Activated T-cell treated with anti-CD3 and anti-CD28 coated beads, Interleukin-2, amount 50 U/mL, for 4 hours (primary cell): Measurements from ENCODE around the gene RIMOC1. TPM values are rescaled to one million over a fixed set of nuclear protein-coding genes. Genes with fewer than 3 reads are reported as not detected.
"Not testable (repeated sequence)": the region's sequence is repeated elsewhere in the genome, so short reads cannot be mapped to it uniquely, and the experiment has no call there.

Experiments
- ATAC-seq, 2 donors: fragments of 200-7000 bp; cut with Tn5 transposase; one replicate each; pipeline ENCODE4 v1.10.0; 2021
- DNase-seq: peaks from one replicate; pipeline ENCODE4 v3.0.0-alpha.2; 2020
- H3K27me3 Mint-ChIP-seq: one replicate; pipeline ENCODE4 v1.8.0; 2021; ENCODE audit warnings: low read depth, mixed read lengths
- H3K36me3 Mint-ChIP-seq: one replicate; pipeline ENCODE4 v1.8.0; 2022; ENCODE audit warnings: mixed read lengths; ENCODE audit not compliant: insufficient read depth
- H3K4me1 Mint-ChIP-seq: one replicate; pipeline ENCODE4 v1.8.0; 2021; ENCODE audit warnings: low read depth, mixed read lengths
- H3K4me3 Mint-ChIP-seq: one replicate; pipeline ENCODE4 v1.8.0; 2021; ENCODE audit warnings: mild to moderate bottlenecking, moderate library complexity, mixed read lengths
- H3K9me3 Mint-ChIP-seq: one replicate; pipeline ENCODE4 v1.8.0; 2021; ENCODE audit warnings: mixed read lengths
- total RNA-seq, 3 donors: library from RNA; stranded (reverse); gene quantifications; one replicate each; pipeline ENCODE4 v1.2.1, GENCODE V29; 2021

The RIMOC1 gene
- total RNA-seq, 3 donors from 2014 or later, result 30.0 to 32.9 (median 32.7) TPM

DNA sequence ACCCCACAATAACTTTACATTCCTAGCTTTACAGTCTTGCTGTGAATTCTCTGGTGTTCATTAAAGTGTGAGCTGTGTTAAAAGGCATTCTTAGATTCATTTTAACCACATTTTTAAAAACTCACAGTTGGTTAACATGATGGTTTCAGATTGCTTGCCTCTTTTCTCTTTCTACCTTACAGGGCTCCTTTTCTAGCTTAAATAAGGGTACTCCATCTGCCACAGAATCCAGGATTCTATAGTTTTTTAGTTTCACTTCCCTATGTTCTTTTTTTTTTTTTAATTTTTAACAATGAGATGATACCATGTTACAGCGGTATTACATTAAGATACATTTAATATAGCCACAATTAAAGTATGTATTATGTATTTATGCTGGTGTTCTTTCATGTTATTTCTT lies 17.0 kb downstream of the RIMOC1 start:
- Mint-ChIP-seq H3K4me3 (no peak overlapping the region), H3K4me1 (peaks cover 12% of the 10 kb centered on the region), H3K27me3 (no peaks in the 10 kb centered on the region), H3K9me3 (no peaks in the 10 kb centered on the region), H3K36me3 (peaks cover 34% of the 10 kb centered on the region)
- DNase-seq, result no peak
- ATAC-seq, result no peak

- no peaks in the 10 kb centered on the region for H3K9me3 Mint-ChIP-seq
- no peak for ATAC-seq
Observed at GRCh38 chr5:41921874-41922273, 17.7 kb downstream of the RIMOC1 start.

DNA sequence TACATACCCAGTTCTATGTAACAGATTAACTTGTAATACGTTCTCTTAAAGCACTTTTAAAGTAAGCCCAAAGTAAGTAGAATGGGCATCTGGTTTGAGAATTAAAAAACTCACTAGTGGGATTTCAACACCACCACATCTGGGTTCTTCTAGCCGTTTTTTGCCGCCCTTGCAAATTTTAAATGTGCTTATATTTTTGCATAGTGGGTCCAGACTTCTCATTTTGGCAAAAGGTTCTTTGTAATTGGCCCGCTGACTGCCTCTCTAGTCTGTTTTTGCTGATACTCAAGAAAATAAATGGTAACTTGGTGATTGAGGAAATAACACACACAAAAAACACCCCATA lies 20.4 kb downstream of the RIMOC1 start:
- Mint-ChIP-seq H3K36me3 (peaks cover 17% of the 10 kb centered on the region), H3K4me1 (peaks cover 19% of the 10 kb centered on the region), H3K27me3 (no peaks in the 10 kb centered on the region), H3K9me3 (no peaks in the 10 kb centered on the region), H3K4me3 (peak overlapping the region; percentile 93)
- no peak for ATAC-seq
- DNase-seq, result no peak

More at GRCh38 chr5:41921874-41922273, 17.7 kb downstream of the RIMOC1 start:
- Mint-ChIP-seq H3K36me3 (peaks cover 33% of the 10 kb centered on the region), H3K4me3 (no peak overlapping the region), H3K4me1 (peaks cover 16% of the 10 kb centered on the region), H3K27me3 (no peaks in the 10 kb centered on the region)
- no peak for DNase-seq

DNA sequence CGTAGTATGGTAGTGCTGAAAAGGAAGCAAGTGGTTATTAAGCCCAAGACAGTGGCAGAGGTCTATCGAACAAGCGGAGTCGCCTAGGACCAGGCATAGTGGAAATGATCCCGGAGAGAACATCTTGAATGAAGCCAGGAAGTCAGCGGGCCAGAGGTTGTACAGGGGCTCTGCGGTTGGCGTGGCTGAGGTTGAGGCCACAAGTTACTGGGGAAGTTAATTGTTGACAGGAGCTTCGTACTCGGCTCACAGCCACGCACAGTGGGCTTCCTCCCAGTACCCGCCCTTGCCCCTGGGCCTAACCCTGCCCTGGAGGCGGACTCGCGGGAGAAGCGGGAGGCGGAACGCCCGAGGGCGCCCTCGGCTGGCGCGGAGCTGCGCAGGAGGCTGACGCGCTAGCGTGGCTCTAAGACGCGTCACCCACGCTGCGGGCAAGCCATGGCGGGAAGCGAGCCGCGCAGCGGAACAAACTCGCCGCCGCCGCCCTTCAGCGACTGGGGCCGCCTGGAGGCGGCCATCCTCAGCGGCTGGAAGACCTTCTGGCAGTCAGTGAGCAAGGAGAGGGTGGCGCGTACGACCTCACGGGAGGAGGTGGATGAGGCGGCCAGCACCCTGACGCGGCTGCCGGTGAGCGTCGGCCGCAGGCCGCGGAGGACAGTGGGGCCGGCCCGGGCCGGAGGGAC lies 20.9 kb downstream of the RIMOC1 start, which contains the start of gene FBXO4:
Gene FBXO4 (plus strand): TSS at position 410 of the 683 bp plus-strand sequence. CDS start 29 bp downstream, at position 439.
- Mint-ChIP-seq H3K4me3 (peak within 1 kb of the TSS; percentile 93), H3K4me1 (peaks cover 19% of the 10 kb centered on the region), H3K36me3 (peaks cover 13% of the 10 kb centered on the region), H3K9me3 (no peaks in the 10 kb centered on the region), H3K27me3 (no peaks in the 10 kb centered on the region)
- DNase-seq (peak; percentile 83), ATAC-seq (peak; percentile 99 to 100)

- H3K4me1 Mint-ChIP-seq, result peaks cover 19% of the 10 kb centered on the region
- ATAC-seq, result peak in 1 of 2 donors; percentile 37
- H3K9me3 Mint-ChIP-seq, result no peaks in the 10 kb centered on the region
- peaks cover 11% of the 10 kb centered on the region for H3K36me3 Mint-ChIP-seq
- no peaks in the 10 kb centered on the region for H3K27me3 Mint-ChIP-seq
- no peak for DNase-seq
- peak overlapping the region; percentile 93 for H3K4me3 Mint-ChIP-seq
Observed at GRCh38 chr5:41925555-41925951, 21.4 kb downstream of the RIMOC1 start.

GRCh38 chr5:41927604-41928003 lies 23.5 kb downstream of the RIMOC1 start:
- H3K4me1 Mint-ChIP-seq, result peaks cover 19% of the 10 kb centered on the region
- DNase-seq (no peak), ATAC-seq (no peak)
- H3K27me3 Mint-ChIP-seq, result no peaks in the 10 kb centered on the region
- H3K36me3 Mint-ChIP-seq, result peaks cover 18% of the 10 kb centered on the region
- no peak overlapping the region for H3K4me3 Mint-ChIP-seq
- H3K9me3 Mint-ChIP-seq, result no peaks in the 10 kb centered on the region

- H3K27me3 Mint-ChIP-seq, result no peaks in the 10 kb centered on the region
- no peak overlapping the region for H3K4me3 Mint-ChIP-seq
- no peak for ATAC-seq
- no peaks in the 10 kb centered on the region for H3K9me3 Mint-ChIP-seq
- DNase-seq, result no peak
- peaks cover 19% of the 10 kb centered on the region for H3K4me1 Mint-ChIP-seq
- H3K36me3 Mint-ChIP-seq, result peaks cover 23% of the 10 kb centered on the region
Observed at GRCh38 chr5:41929035-41929434, 24.9 kb downstream of the RIMOC1 start.

DNA sequence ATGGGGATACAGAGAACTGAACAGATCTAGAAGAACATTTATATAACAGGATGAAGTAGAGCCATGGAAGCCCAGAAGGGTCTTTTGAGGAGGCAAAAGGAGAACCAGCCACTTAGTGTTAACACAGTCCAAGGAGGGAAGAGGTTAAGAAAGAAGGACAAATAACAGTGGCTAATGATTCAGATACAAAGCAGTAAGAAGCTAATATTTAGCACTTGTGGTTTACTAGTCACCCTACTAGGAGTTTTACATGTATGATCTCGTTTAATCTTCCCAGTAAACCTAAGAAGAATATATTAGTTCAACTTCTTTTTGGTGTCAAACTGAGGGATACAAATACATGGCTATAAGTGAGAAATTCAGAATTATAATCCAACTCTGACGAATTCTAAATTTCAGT lies 28.6 kb downstream of the RIMOC1 start:
- no peak for ATAC-seq
- no peaks in the 10 kb centered on the region for H3K9me3 Mint-ChIP-seq
- no peak for DNase-seq
- H3K4me3 Mint-ChIP-seq, result no peak overlapping the region
- H3K4me1 Mint-ChIP-seq, result no peaks in the 10 kb centered on the region
- peaks cover 37% of the 10 kb centered on the region for H3K36me3 Mint-ChIP-seq
- H3K27me3 Mint-ChIP-seq, result no peaks in the 10 kb centered on the region

DNA sequence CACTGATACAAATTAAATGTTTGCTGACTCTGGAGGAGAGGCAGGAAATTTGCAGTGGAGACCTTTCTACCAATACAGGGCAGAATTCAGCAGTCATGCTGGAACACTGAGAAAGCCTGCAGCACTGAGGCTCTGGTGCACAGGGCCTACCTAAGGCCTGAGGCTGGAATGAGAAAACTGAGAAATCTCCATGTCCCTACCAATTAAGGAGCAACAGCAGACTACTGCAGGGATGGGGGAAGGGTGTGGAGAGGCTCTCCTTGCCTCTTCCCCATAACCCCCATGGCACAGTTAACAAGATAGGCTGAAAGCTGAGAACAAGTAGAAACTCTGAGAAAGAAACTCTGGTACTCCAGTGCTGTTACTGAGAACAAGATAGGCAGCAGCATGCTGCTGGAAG lies 31.4 kb downstream of the RIMOC1 start:
- H3K9me3 Mint-ChIP-seq, result no peaks in the 10 kb centered on the region
- no peaks in the 10 kb centered on the region for H3K4me1 Mint-ChIP-seq
- DNase-seq, result no peak
- no peaks in the 10 kb centered on the region for H3K27me3 Mint-ChIP-seq
- no peak for ATAC-seq
- H3K4me3 Mint-ChIP-seq, result no peak overlapping the region
- H3K36me3 Mint-ChIP-seq, result peaks cover 38% of the 10 kb centered on the region

DNA sequence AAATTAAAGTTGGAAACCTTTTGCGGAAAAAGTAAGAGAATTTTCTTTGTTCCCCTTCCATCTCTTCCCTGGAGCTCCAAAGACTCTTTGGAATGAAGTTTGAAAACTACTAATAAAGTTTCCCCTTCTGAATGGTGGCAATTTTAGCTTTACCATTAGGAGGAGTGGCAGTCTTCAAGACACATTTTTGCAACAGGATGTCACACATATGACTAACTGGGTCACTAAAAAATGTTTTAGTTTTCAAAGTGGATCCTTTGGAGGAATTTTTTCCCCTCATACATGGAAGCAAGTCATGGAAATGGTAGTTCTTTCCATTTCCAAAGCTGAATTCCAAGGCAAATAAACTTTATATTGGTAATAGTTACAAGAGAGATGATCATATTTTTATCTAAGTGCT lies 36.5 kb downstream of the RIMOC1 start:
- H3K27me3 Mint-ChIP-seq, result no peaks in the 10 kb centered on the region
- H3K9me3 Mint-ChIP-seq, result no peaks in the 10 kb centered on the region
- H3K36me3 Mint-ChIP-seq, result peaks cover 19% of the 10 kb centered on the region
- ATAC-seq (no peak), DNase-seq (no peak)
- no peaks in the 10 kb centered on the region for H3K4me1 Mint-ChIP-seq
- no peak overlapping the region for H3K4me3 Mint-ChIP-seq

DNA sequence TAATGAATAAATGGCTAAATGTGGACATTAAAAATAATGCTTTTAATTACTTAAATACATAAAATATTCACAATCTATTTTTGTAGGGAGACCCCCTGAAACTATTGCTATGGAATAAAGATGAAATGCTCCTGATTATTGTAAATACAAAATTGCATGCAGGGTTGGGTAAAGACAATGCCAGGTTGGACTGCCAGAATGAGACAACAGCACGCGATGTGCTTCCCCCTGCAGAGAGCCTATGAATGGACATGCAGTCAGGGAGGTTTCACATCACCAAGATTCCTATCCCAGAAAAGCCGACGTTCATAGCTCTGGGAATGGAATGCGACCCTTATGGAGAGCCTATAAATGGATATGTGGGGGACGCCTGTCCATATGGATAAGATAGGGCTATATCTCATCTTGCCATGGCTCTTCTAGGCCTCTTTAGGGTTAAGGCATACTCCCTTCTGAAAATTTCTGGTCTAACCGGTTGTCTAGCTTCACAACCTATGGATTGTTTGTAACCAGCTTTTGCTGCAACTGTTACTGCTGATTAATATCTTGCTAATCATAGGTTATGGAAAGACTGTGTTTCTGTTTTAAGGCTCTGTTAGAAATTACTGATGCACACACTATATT lies 41.3 kb downstream of the RIMOC1 start:
- not testable (repeated sequence) for H3K4me1 Mint-ChIP-seq, H3K27me3 Mint-ChIP-seq, DNase-seq, H3K4me3 Mint-ChIP-seq, ATAC-seq, H3K9me3 Mint-ChIP-seq, H3K36me3 Mint-ChIP-seq

- Mint-ChIP-seq H3K27me3 (no peaks in the 10 kb centered on the region), H3K4me3 (no peak overlapping the region), H3K36me3 (no peaks in the 10 kb centered on the region), H3K9me3 (peaks cover 8% of the 10 kb centered on the region), H3K4me1 (no peaks in the 10 kb centered on the region)
- ATAC-seq (no peak), DNase-seq (no peak)
Observed at GRCh38 chr5:41951224-41951623, 47.1 kb downstream of the RIMOC1 start.

Other genes with a start within 250 kb of the RIMOC1 start
- 10 to 100 TPM; 77.8 to 96.1 (median 89.7) TPM for gene OXCT1, start 33.9 kb upstream of the RIMOC1 start, total RNA-seq
- gene FBXO4, start 20.9 kb downstream of the RIMOC1 start, total RNA-seq, result 10 to 100 TPM; 13.1 to 15.6 (median 13.7) TPM